Kidney (tissue), 14 donors: ENCODE data around the gene AGBL5. TPM values are rescaled to one million over a fixed set of nuclear protein-coding genes. Genes with fewer than 3 reads are reported as not detected.
A peak's percentile ranks its signal among the peaks of the same experiment; 100 is the strongest.

Experiments
- DNase-seq, 5 donors: peaks; one replicate each; pipeline ENCODE4 v3.0.0-alpha.2; 2013 to 2020
- FAIRE-seq: peaks from 2 replicates; lab custom pipeline; 2012; peaks lifted over from hg19 to GRCh38; lab: Jason Lieb, UNC
- H3K27ac ChIP-seq, 2 donors: one replicate each; pipeline ENCODE4 v1.7.0; 2013; ENCODE audit warnings: low read depth in 2 of 2, low read length in 2 of 2, inconsistent platforms in 1 of 2
- H3K27me3 ChIP-seq: one replicate; pipeline ENCODE4 v1.7.1; 2013; ENCODE audit warnings: low read length, inconsistent platforms; ENCODE audit not compliant: control insufficient read depth, insufficient read depth
- H3K36me3 ChIP-seq, 3 donors: one replicate each; pipeline versions ENCODE4 v1.7.0 to v1.7.1; 2013; ENCODE audit warnings: low read length in 3 of 3, control low read depth in 1 of 3, inconsistent platforms in 1 of 3; ENCODE audit not compliant: insufficient read depth in 3 of 3, control insufficient read depth in 2 of 3
- H3K4me1 ChIP-seq, 3 donors: one replicate each; pipeline versions ENCODE4 v1.7.0 to v1.7.1; 2013; ENCODE audit warnings: low read length in 3 of 3, inconsistent platforms in 1 of 3, low read depth in 1 of 3; ENCODE audit not compliant: control insufficient read depth in 2 of 3, insufficient read depth in 2 of 3
- H3K4me3 ChIP-seq, 3 donors: one replicate each; pipeline versions ENCODE4 v1.7.0 to v1.8.1; 2013; ENCODE audit warnings: low read length in 3 of 3, control low read depth in 1 of 3, inconsistent platforms in 1 of 3
- H3K9ac ChIP-seq, 3 donors: one replicate each; pipeline versions ENCODE4 v1.7.0 to v1.7.1; 2013; ENCODE audit warnings: low read length in 3 of 3, control low read depth in 1 of 3, inconsistent platforms in 1 of 3
- H3K9me3 ChIP-seq, 3 donors: one replicate each; pipeline versions ENCODE4 v1.7.0 to v1.7.1; 2013; ENCODE audit warnings: low read length in 3 of 3, control low read depth in 1 of 3, inconsistent platforms in 1 of 3; ENCODE audit not compliant: control insufficient read depth in 2 of 3, insufficient read depth in 1 of 3
- intact Hi-C: fragments of 100-400 bp; cut with DNase I; formaldehyde crosslinking; loops from one replicate; pipeline ENCODE4 v1.11.1; 2022
- polyA plus RNA-seq: library from polyadenylated mRNA; stranded (reverse); fragments of 350-450 nt; fragmentation: Illumina TruSeq; extraction: RNeasy Lipid Tissue Mini Kit (QIAGEN cat#74804); gene quantifications from one replicate; pipeline ENCODE4 v1.2.3, GENCODE V29; 2014; ENCODE audit warnings: low read depth, low replicate concordance; ENCODE audit not compliant: insufficient read depth
- total RNA-seq: library from RNA; stranded (reverse); fragmentation: NEBNext Ultra II Directional; extraction: Animal tissue kit (Norgen Biotek cat#: 25700); gene quantifications from one replicate; pipeline ENCODE4 v1.2.1, GENCODE V29; 2021
- TF ChIP-seq, protein P1 (sequence below): IDR thresholded peaks from 3 replicates; pipeline ENCODE4 v1.5.1; 2012; ENCODE audit warnings: mild to moderate bottlenecking, moderate library complexity, borderline replicate concordance; ENCODE audit not compliant: insufficient read depth; ENCODE audit errors: extremely low read depth
- donor health status: control.
- donor health status: control.
- donor health status: control.
- donor health status: control.
- donor health status: control.
- donor health status: DM: yes; HTN: yes; CAD: no.
- donor health status: Normal renal cell carcinoma (clear cell type).

Gene AGBL5
- total and polyA plus RNA-seq, 2 donors from 2014 or later: 33.4 to 36.5 TPM

DNA sequence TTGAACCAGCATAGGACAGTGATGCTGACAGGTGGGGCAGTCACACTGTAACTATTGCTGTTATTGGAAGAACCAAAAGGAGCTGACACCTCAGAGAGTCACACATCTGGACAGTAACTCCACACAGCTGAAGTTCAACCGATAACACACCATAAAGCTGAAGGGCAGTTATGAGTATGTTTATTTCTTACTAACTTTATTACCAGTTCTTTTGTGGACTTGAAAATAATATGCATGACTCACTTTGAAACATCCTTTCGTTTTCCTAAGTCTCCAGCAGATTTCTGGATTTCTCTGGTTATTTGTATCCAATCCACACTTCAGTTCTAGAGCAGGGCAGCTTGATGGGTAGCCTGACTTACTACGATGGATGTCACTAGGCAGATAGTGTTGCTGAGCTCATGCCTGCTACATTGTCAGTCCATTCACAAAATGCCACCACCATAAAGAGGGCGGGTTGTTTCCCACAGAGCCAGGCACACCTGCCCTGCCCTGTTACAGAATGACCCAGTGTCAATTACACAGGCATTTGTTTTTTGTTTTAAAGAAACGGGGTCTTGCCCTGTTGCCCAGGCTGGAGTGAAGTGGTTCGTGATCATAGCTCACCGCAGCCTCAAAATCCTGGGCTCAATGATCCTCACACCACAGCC is 8.4 kb upstream of the AGBL5 start:
- no peaks in the 10 kb centered on the region for H3K27me3 ChIP-seq
- intact Hi-C loops: no loop called here
- peaks cover 2 to 11% (median 7%) of the 10 kb centered on the region in 3 donors for H3K4me1 ChIP-seq
- no peak overlapping the region for H3K9ac ChIP-seq
- no peak overlapping the region for H3K4me3 ChIP-seq
- TF ChIP-seq, protein P1, sequence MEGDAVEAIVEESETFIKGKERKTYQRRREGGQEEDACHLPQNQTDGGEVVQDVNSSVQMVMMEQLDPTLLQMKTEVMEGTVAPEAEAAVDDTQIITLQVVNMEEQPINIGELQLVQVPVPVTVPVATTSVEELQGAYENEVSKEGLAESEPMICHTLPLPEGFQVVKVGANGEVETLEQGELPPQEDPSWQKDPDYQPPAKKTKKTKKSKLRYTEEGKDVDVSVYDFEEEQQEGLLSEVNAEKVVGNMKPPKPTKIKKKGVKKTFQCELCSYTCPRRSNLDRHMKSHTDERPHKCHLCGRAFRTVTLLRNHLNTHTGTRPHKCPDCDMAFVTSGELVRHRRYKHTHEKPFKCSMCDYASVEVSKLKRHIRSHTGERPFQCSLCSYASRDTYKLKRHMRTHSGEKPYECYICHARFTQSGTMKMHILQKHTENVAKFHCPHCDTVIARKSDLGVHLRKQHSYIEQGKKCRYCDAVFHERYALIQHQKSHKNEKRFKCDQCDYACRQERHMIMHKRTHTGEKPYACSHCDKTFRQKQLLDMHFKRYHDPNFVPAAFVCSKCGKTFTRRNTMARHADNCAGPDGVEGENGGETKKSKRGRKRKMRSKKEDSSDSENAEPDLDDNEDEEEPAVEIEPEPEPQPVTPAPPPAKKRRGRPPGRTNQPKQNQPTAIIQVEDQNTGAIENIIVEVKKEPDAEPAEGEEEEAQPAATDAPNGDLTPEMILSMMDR: no peak
- H3K9me3 ChIP-seq: no peaks in the 10 kb centered on the region
- peaks cover 0 to 20% (median 17%) of the 10 kb centered on the region in 3 donors for H3K36me3 ChIP-seq
- no peak overlapping the region for H3K27ac ChIP-seq
- DNase-seq (no peak), FAIRE-seq (no peak)

DNA sequence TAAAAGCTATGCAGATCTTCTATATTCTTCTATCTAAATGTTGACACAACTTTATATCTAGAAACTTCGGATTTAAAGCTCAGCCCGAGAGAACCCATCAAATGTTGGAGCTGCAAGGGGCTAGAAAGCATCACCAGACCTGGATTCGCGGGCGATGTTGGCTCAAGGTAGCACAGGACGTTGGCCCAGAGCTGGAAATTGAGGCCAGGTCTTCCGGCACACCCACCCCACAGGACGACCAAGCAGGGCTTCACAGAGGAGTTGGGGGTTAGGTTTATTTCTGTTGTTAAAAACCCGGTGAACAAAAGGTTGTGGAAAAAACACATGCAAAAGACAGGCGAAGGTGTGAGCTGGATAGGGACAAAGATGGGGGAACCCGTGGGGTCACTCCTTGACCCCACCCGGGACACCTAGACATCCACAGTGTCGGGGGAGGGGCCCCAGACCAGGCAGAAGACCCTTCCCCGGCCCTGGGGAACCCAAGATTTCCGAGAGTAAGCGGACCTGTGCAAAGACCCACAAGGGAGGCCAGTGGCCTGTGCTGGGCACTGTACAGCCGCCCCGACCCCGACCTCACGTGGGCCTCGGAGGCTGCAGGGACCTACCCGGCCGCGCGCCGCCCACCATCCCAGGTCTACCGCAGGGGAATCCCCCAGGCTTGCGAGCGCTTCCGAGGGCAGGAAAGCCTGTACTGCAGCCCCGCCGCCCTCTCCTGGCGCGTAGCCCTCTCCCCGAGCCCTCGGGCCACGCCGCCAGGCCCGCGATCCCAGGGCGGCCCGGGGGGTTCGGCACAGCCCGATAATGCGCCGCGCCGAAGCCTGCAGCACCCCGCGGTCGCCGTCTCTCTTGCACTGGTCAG is 1.8 kb upstream of the AGBL5 start:
- Histone ChIP-seq H3K9ac (peak overlapping the region; percentile 65 to 93 (median 88)), H3K36me3 (peaks cover 0 to 12% (median 0%) of the 10 kb centered on the region in 3 donors), H3K4me1 (peaks cover 2 to 14% (median 2%) of the 10 kb centered on the region in 3 donors), H3K4me3 (peak overlapping the region; percentile 87 to 95 (median 90)), H3K27me3 (no peaks in the 10 kb centered on the region), H3K9me3 (no peaks in the 10 kb centered on the region), H3K27ac (peak overlapping the region; percentile 83 to 97)
- TF ChIP-seq, protein P1: no peak
- intact Hi-C loops: no loop called here
- DNase-seq (peak in 2 of 5 donors; percentile 76 to 89), FAIRE-seq (no peak)

DNA sequence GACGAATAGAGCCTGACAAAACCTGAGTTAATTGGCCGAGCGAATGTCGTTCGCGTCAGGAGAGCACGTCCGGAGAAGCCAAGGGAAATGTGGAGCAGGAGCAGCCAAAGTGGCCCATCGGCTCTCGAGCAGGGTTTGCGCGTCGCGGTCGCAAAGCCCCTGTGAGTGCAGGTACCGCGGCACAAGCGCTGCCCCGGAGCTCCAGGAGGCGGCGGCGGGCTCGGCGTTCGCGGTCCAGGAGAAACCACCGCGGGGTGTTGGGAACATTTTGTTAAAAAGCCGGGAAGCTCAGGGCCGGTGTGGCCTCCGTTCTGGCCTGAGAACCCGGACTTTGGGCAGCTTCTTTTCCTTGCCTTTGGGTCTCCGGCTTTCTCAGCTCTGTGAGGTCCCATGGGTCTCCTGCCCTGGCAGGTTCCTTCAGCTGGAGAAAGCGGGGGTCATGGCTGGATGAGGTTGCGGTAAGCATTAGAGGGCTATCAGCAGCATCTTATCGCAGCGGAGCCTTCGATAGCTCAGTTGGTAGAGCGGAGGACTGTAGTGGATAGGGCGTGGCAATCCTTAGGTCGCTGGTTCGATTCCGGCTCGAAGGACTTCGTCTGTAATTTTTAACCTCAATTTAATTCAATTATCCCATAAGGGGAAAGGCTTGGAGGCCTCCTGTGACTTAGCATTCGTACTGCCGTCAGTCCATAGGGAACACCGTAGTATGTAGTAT is 1.0 kb upstream of the AGBL5 start:
- H3K9me3 ChIP-seq: no peaks in the 10 kb centered on the region
- DNase-seq (peak; percentile 94 to 99 (median 97)), FAIRE-seq (no peak)
- peak overlapping the region; percentile 71 to 93 (median 88) for H3K9ac ChIP-seq
- peak overlapping the region; percentile 97 for H3K27ac ChIP-seq
- H3K27me3 ChIP-seq: no peaks in the 10 kb centered on the region
- peaks cover 0 to 18% (median 7%) of the 10 kb centered on the region in 3 donors for H3K36me3 ChIP-seq
- TF ChIP-seq, protein P1: peak; percentile 37
- peaks cover 2 to 14% (median 2%) of the 10 kb centered on the region in 3 donors for H3K4me1 ChIP-seq
- intact Hi-C loops: no loop called here
- H3K4me3 ChIP-seq: peak overlapping the region; percentile 87 to 95 (median 90)
